C4-2B (cell line): ENCODE measurements around the gene MDM1.

Source experiments
- ZFX ChIP-seq: fragments of 450-650 bp; IDR thresholded peaks from 2 replicates; pipeline ENCODE4 v1.6.1; 2017
- TF ChIP-seq, protein P1 (sequence below): fragments of 450-650 bp; conservative IDR thresholded peaks from 2 replicates; pipeline ENCODE4 v1.5.1; 2017; ENCODE audit warnings: mild to moderate bottlenecking

DNA sequence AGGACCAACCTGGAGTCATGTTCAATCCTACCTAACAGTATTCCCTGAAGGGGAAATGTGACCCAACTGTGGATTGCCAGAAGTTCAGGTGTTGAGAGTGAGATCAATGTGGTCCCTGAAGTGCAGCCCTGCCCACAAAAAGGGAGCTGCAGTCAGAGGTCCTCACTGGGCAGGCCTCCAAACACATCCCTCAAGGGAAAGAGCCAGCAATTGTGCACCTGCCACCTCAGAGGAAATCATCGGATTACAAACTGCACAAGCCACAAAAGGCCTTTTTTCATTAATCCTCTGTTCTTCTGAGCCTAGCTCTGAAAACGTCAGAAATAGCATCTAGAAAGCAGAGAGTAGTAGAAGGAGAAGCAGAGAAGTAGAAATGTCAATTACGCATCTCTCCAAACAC is 10.8 kb upstream of the MDM1 start:
- TF ChIP-seq, protein P1, sequence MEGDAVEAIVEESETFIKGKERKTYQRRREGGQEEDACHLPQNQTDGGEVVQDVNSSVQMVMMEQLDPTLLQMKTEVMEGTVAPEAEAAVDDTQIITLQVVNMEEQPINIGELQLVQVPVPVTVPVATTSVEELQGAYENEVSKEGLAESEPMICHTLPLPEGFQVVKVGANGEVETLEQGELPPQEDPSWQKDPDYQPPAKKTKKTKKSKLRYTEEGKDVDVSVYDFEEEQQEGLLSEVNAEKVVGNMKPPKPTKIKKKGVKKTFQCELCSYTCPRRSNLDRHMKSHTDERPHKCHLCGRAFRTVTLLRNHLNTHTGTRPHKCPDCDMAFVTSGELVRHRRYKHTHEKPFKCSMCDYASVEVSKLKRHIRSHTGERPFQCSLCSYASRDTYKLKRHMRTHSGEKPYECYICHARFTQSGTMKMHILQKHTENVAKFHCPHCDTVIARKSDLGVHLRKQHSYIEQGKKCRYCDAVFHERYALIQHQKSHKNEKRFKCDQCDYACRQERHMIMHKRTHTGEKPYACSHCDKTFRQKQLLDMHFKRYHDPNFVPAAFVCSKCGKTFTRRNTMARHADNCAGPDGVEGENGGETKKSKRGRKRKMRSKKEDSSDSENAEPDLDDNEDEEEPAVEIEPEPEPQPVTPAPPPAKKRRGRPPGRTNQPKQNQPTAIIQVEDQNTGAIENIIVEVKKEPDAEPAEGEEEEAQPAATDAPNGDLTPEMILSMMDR, result no peak
- TF ChIP-seq ZFX, result no peak
